HL-60 (cell line): Measurements from ENCODE around the gene HHIP.

Experiments used
- DNase-seq, 2 experiments: peaks; one replicate each; pipeline ENCODE4 v3.0.0-alpha.2; 2010 to 2020; ENCODE audit warnings: low read depth in 1 of 2, low spot score in 1 of 2
- H3K27ac ChIP-seq: fragments of 250-450 bp; sonication (Bioruptor Pico); replicated peaks from 2 replicates; pipeline ENCODE4 v1.5.1; 2020; ENCODE audit warnings: mild to moderate bottlenecking, moderate library complexity
- H3K27me3 ChIP-seq: fragments of 250-450 bp; sonication (Bioruptor Pico); 2 replicates; pipeline ENCODE4 v1.5.1; 2021; ENCODE audit warnings: mild to moderate bottlenecking, moderate library complexity; ENCODE audit not compliant: insufficient read depth, poor library complexity, severe bottlenecking
- H3K4me3 ChIP-seq: replicated peaks from 2 replicates; pipeline ENCODE4 v1.5.1; 2011; ENCODE audit warnings: mild to moderate bottlenecking, control low read depth, low read length; ENCODE audit not compliant: insufficient read depth
- GABPA ChIP-seq: IDR thresholded peaks from 2 replicates; pipeline ENCODE4 v1.6.1; 2012; ENCODE audit warnings: low read depth
- POLR2AphosphoS5 ChIP-seq: IDR thresholded peaks from 2 replicates; pipeline ENCODE4 v1.6.1; 2012; ENCODE audit warnings: low read depth
- SPI1 ChIP-seq: IDR thresholded peaks from 2 replicates; pipeline ENCODE4 v1.6.1; 2012; ENCODE audit warnings: low read depth, mild to moderate bottlenecking, borderline replicate concordance
- TF ChIP-seq, protein P1 (sequence below): IDR thresholded peaks from one replicate; pipeline ENCODE4 v1.5.1; 2011; ENCODE audit warnings: low read length, control low read depth, inconsistent platforms; ENCODE audit not compliant: insufficient read depth
- TF ChIP-seq, protein P2 (sequence below): IDR thresholded peaks from 2 replicates; pipeline ENCODE4 v1.6.1; 2012; ENCODE audit warnings: low read depth; ENCODE audit not compliant: insufficient replicate concordance

Gene HHIP

DNA sequence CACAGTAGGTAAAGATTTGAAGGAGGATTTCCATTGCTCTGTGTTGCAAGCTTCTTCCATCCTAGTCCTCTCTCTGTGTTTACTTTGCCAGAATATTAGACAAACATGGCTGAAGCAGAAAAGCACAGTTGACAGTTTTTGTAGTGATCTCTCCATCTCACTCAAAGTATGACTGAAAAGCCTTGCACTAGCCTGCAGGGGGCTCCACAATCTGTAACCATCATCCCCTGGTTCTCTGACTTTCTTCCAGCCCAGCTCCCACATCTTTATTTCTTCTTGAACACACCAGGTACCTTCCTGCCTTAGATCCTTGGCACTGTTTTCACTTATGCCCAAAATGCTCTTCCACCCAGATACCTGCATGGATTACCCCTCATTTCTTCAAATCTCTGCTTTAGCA, 34.1 kb upstream of the HHIP start:
- no peak for TF ChIP-seq GABPA
- TF ChIP-seq, protein P1, sequence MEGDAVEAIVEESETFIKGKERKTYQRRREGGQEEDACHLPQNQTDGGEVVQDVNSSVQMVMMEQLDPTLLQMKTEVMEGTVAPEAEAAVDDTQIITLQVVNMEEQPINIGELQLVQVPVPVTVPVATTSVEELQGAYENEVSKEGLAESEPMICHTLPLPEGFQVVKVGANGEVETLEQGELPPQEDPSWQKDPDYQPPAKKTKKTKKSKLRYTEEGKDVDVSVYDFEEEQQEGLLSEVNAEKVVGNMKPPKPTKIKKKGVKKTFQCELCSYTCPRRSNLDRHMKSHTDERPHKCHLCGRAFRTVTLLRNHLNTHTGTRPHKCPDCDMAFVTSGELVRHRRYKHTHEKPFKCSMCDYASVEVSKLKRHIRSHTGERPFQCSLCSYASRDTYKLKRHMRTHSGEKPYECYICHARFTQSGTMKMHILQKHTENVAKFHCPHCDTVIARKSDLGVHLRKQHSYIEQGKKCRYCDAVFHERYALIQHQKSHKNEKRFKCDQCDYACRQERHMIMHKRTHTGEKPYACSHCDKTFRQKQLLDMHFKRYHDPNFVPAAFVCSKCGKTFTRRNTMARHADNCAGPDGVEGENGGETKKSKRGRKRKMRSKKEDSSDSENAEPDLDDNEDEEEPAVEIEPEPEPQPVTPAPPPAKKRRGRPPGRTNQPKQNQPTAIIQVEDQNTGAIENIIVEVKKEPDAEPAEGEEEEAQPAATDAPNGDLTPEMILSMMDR: no peak
- TF ChIP-seq, protein P2, sequence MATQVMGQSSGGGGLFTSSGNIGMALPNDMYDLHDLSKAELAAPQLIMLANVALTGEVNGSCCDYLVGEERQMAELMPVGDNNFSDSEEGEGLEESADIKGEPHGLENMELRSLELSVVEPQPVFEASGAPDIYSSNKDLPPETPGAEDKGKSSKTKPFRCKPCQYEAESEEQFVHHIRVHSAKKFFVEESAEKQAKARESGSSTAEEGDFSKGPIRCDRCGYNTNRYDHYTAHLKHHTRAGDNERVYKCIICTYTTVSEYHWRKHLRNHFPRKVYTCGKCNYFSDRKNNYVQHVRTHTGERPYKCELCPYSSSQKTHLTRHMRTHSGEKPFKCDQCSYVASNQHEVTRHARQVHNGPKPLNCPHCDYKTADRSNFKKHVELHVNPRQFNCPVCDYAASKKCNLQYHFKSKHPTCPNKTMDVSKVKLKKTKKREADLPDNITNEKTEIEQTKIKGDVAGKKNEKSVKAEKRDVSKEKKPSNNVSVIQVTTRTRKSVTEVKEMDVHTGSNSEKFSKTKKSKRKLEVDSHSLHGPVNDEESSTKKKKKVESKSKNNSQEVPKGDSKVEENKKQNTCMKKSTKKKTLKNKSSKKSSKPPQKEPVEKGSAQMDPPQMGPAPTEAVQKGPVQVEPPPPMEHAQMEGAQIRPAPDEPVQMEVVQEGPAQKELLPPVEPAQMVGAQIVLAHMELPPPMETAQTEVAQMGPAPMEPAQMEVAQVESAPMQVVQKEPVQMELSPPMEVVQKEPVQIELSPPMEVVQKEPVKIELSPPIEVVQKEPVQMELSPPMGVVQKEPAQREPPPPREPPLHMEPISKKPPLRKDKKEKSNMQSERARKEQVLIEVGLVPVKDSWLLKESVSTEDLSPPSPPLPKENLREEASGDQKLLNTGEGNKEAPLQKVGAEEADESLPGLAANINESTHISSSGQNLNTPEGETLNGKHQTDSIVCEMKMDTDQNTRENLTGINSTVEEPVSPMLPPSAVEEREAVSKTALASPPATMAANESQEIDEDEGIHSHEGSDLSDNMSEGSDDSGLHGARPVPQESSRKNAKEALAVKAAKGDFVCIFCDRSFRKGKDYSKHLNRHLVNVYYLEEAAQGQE: no peak
- TF ChIP-seq POLR2AphosphoS5: no peak
- no peak for TF ChIP-seq SPI1
- DNase-seq: no peak
- Histone ChIP-seq H3K27ac (no peak overlapping the region), H3K4me3 (no peak overlapping the region), H3K27me3 (no peaks in the 10 kb centered on the region)

DNA sequence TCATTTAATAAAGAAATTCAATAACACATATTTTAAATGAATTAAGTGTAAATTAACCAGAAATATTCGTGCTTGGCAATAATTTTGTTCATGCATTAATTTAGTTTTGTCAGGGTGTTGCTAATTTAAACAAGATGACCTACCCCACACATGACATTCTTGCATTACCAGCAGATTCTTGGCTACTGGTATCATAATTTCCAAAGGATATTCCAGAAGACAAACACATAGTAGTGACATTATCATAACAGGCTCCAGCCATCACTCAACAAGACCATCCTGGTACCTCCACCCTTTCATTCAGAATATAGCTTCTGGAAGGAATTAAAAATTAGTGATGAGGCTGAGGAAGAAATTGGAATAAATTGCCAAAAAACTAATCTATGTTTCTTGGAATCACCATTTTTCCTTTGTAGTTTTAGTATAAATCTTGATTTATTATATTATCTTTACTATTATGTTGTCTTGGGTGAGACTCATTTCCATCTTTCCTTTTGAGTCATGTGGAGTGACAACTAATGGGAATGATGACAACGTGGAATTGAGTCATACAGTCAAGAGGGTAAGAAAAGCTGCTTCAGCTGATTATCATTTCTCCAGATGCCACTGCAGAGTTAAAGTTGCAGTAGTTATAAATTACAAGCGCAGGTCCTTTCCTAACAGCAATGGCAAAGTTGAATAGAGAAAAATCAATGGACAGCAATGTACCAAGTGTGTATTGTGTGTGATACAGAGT, 30.9 kb upstream of the HHIP start:
- DNase-seq: no peak
- TF ChIP-seq, protein P1: no peak
- no peak overlapping the region for H3K27ac ChIP-seq
- no peaks in the 10 kb centered on the region for H3K27me3 ChIP-seq
- H3K4me3 ChIP-seq: no peak overlapping the region

DNA sequence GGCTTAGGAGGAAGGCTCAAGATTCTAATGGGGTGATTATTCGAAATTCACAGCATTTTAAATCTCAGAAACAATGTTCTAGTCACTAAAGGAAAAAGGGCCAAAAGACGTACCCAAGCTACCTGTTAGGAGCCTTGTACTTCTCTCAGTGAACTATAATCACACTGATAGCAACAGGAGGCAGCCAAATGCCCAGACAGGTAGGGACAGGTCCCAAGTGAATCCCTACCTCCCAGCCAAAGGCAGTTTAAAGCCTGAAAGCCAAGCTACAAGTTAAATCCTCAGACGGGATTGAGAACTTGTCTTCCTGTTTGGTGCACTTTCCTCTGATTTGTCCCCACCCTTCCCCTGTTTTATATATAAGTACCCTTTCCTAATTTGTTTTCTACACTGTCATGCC, 24.3 kb upstream of the HHIP start:
- DNase-seq: no peak
- no peak overlapping the region for H3K27ac ChIP-seq
- no peak overlapping the region for H3K4me3 ChIP-seq
- TF ChIP-seq, protein P2: no peak
- TF ChIP-seq, protein P1: no peak
- TF ChIP-seq POLR2AphosphoS5 (no peak), GABPA (no peak), SPI1 (no peak)
- no peaks in the 10 kb centered on the region for H3K27me3 ChIP-seq

DNA sequence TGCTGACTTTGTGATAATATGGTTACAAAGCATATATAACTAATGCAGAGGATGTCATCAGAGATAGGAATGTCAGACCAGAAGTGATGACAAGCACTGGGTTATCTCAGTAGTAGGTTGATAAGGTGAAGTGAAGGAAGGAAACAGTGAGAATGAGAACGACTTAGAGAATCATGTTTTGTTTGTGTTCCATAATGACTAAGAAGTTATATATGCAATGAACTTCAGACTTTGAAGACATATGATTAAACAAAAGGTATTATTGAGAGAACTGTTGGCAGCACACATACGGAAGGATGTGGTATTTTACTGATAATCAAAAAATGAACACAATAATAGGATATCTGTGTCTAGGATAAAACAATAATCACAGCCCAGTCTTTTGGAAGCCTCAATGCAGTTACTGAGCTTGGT, 18.3 kb upstream of the HHIP start:
- Histone ChIP-seq H3K27me3 (no peaks in the 10 kb centered on the region), H3K27ac (no peak overlapping the region), H3K4me3 (no peak overlapping the region)
- TF ChIP-seq GABPA: no peak
- TF ChIP-seq SPI1: no peak
- TF ChIP-seq, protein P1: no peak
- TF ChIP-seq POLR2AphosphoS5: no peak
- TF ChIP-seq, protein P2: no peak
- DNase-seq: no peak
